CD4-positive, alpha-beta memory T cell (primary cell): Measurements from ENCODE around the gene SERPINB7. TPM values are rescaled to one million over a fixed set of nuclear protein-coding genes. Genes with fewer than 3 reads are reported as not detected.

Experiments used
- CTCF ChIA-PET: fragments of 350-600 bp; sonication (Branson Sonifier 250); formaldehyde crosslinking; loops from one replicate; lab custom pipeline; 2021; ENCODE audit warnings: inconsistent platforms; ENCODE audit not compliant: partially characterized antibody; lab: Charles Lee
- POLR2A ChIA-PET: fragments of 350-600 bp; sonication (Branson Sonifier 250); formaldehyde crosslinking; loops from one replicate; lab custom pipeline; 2021; ENCODE audit not compliant: partially characterized antibody; lab: Charles Lee
- DNase-seq, 5 donors: peaks; one replicate each; pipeline versions ENCODE4 v3.0.0 to v3.0.0-alpha.2; 2020 to 2022; ENCODE audit warnings: mixed read lengths in 1 of 5
- H3K27ac ChIP-seq: one replicate; pipeline ENCODE4 v1.7.0; 2013; ENCODE audit warnings: low read depth, low read length
- H3K27me3 ChIP-seq: 2 replicates; pipeline ENCODE4 v1.7.0; 2013; ENCODE audit warnings: mild to moderate bottlenecking, low read length, moderate library complexity; ENCODE audit not compliant: insufficient read depth
- H3K36me3 ChIP-seq: 2 replicates; pipeline ENCODE4 v1.7.0; 2013; ENCODE audit warnings: mild to moderate bottlenecking, low read length, moderate library complexity; ENCODE audit not compliant: insufficient read depth
- H3K4me1 ChIP-seq: 2 replicates; pipeline ENCODE4 v1.7.0; 2013; ENCODE audit warnings: mild to moderate bottlenecking, low read length, moderate library complexity; ENCODE audit not compliant: insufficient read depth
- H3K4me3 ChIP-seq, 2 donors: one replicate each; pipeline ENCODE4 v1.7.0; 2013; ENCODE audit warnings: low read length in 2 of 2, mild to moderate bottlenecking in 1 of 2
- H3K9me3 ChIP-seq, 2 donors: one replicate each; pipeline ENCODE4 v1.7.0; 2013; ENCODE audit warnings: low read length in 2 of 2, control low read depth in 1 of 2; ENCODE audit not compliant: control insufficient read depth in 1 of 2
- H3K27ac Mint-ChIP-seq, 7 donors: one replicate each; pipeline ENCODE4 v1.8.0; 2020 to 2021; ENCODE audit warnings: mixed read lengths in 7 of 7, mild to moderate bottlenecking in 6 of 7, inconsistent platforms in 3 of 7, moderate library complexity in 3 of 7
- H3K27me3 Mint-ChIP-seq, 2 donors: one replicate each; pipeline ENCODE4 v1.8.0; 2020 to 2021; ENCODE audit warnings: mixed read lengths in 2 of 2
- H3K36me3 Mint-ChIP-seq, 2 donors: one replicate each; pipeline ENCODE4 v1.8.0; 2020 to 2021; ENCODE audit warnings: mixed read lengths in 2 of 2, inconsistent platforms in 1 of 2, mild to moderate bottlenecking in 1 of 2
- H3K4me1 Mint-ChIP-seq, 4 donors: one replicate each; pipeline ENCODE4 v1.8.0; 2020 to 2021; ENCODE audit warnings: mixed read lengths in 4 of 4, mild to moderate bottlenecking in 1 of 4
- H3K4me3 Mint-ChIP-seq, 8 donors: one replicate each; pipeline ENCODE4 v1.8.0; 2020 to 2021; ENCODE audit warnings: mixed read lengths in 8 of 8, mild to moderate bottlenecking in 7 of 8, moderate library complexity in 6 of 8, inconsistent platforms in 3 of 8
- H3K9me3 Mint-ChIP-seq, 8 donors: one replicate each; pipeline ENCODE4 v1.8.0; 2020 to 2021; ENCODE audit warnings: mixed read lengths in 8 of 8, mild to moderate bottlenecking in 5 of 8, inconsistent platforms in 3 of 8, moderate library complexity in 1 of 8
- intact Hi-C: fragments of 100-400 bp; cut with micrococcal nuclease; formaldehyde crosslinking; loops from one replicate; pipeline ENCODE4 v1.15.1; 2023
- polyA plus RNA-seq, 2 donors: library from polyadenylated mRNA; unstranded; fragments of 300-500 nt; fragmentation: Illumina TruSeq; gene quantifications; one replicate each; pipeline ENCODE4 v1.2.3, GENCODE V29; 2021
- total RNA-seq, 2 experiments: library from RNA; stranded (reverse); gene quantifications; one replicate each; pipeline ENCODE4 v1.2.3, GENCODE V29; 2021

The SERPINB7 gene
- total and polyA plus RNA-seq, 4 experiments from 2014 or later: not detected

- no peak overlapping the region for H3K27ac ChIP-seq
- H3K4me1 ChIP-seq: no peaks in the 10 kb centered on the region
- H3K9me3 ChIP-seq: no peaks in the 10 kb centered on the region
- ChIA-PET POLR2A (no interaction called here), CTCF (interaction anchor here (1.0 to 1.3 kb wide), 2 partner anchors 19 to 325 kb away, joined by 3 read pairs; no protein-coding TSS in a partner anchor)
- no peaks in the 10 kb centered on the region for H3K36me3 Mint-ChIP-seq
- no peaks in the 10 kb centered on the region for H3K36me3 ChIP-seq
- no peaks in the 10 kb centered on the region for H3K27me3 ChIP-seq
- no peaks in the 10 kb centered on the region for H3K9me3 Mint-ChIP-seq
- no peaks in the 10 kb centered on the region for H3K4me1 Mint-ChIP-seq
- peaks cover 8 to 13% of the 10 kb centered on the region in 2 donors for H3K27me3 Mint-ChIP-seq
- no peak overlapping the region for H3K27ac Mint-ChIP-seq
- no peak overlapping the region for H3K4me3 Mint-ChIP-seq
- DNase-seq: no peak
- intact Hi-C loops: no loop called here
- H3K4me3 ChIP-seq: no peak overlapping the region
Observed at GRCh38 chr18:63843008-63843407, 67.8 kb downstream of the SERPINB7 start.

GRCh38 chr18:63844254-63844653 lies 69.0 kb downstream of the SERPINB7 start:
- no peaks in the 10 kb centered on the region for H3K9me3 ChIP-seq
- no peak overlapping the region for H3K27ac ChIP-seq
- Mint-ChIP-seq H3K27ac (no peak overlapping the region), H3K4me3 (no peak overlapping the region), H3K9me3 (no peaks in the 10 kb centered on the region), H3K4me1 (no peaks in the 10 kb centered on the region), H3K36me3 (no peaks in the 10 kb centered on the region), H3K27me3 (peaks cover 8 to 13% of the 10 kb centered on the region in 2 donors)
- H3K27me3 ChIP-seq: no peaks in the 10 kb centered on the region
- DNase-seq: no peak
- no peaks in the 10 kb centered on the region for H3K4me1 ChIP-seq
- no peak overlapping the region for H3K4me3 ChIP-seq
- H3K36me3 ChIP-seq: no peaks in the 10 kb centered on the region
- POLR2A ChIA-PET: no interaction called here
- intact Hi-C loops: no loop called here
- CTCF ChIA-PET: interaction anchor here (1.0 kb wide), 1 partner anchor 326 kb away, joined by 3 read pairs; no protein-coding TSS in a partner anchor

GRCh38 chr18:63848159-63848558 lies 72.9 kb downstream of the SERPINB7 start:
- Mint-ChIP-seq H3K9me3 (no peaks in the 10 kb centered on the region), H3K27ac (no peak overlapping the region), H3K4me1 (no peaks in the 10 kb centered on the region), H3K36me3 (no peaks in the 10 kb centered on the region), H3K27me3 (peaks cover 5 to 12% of the 10 kb centered on the region in 2 donors), H3K4me3 (no peak overlapping the region)
- H3K36me3 ChIP-seq: no peaks in the 10 kb centered on the region
- no peak overlapping the region for H3K4me3 ChIP-seq
- no peaks in the 10 kb centered on the region for H3K27me3 ChIP-seq
- H3K27ac ChIP-seq: no peak overlapping the region
- intact Hi-C loops: loop anchor here (5.0 kb wide), 1 partner anchor 331 kb away; no protein-coding TSS in a partner anchor
- CTCF ChIA-PET: no interaction called here
- no peaks in the 10 kb centered on the region for H3K4me1 ChIP-seq
- DNase-seq: no peak
- POLR2A ChIA-PET: no interaction called here
- H3K9me3 ChIP-seq: no peaks in the 10 kb centered on the region

- H3K27me3 Mint-ChIP-seq: peaks cover 2 to 12% of the 10 kb centered on the region in 2 donors
- no peaks in the 10 kb centered on the region for H3K4me1 Mint-ChIP-seq
- Histone ChIP-seq H3K27me3 (no peaks in the 10 kb centered on the region), H3K4me3 (no peak overlapping the region), H3K4me1 (no peaks in the 10 kb centered on the region), H3K9me3 (no peaks in the 10 kb centered on the region), H3K27ac (no peak overlapping the region), H3K36me3 (no peaks in the 10 kb centered on the region)
- CTCF ChIA-PET: no interaction called here
- H3K27ac Mint-ChIP-seq: no peak overlapping the region
- POLR2A ChIA-PET: no interaction called here
- no peak for DNase-seq
- H3K9me3 Mint-ChIP-seq: peaks cover 0 to 2% (median 0%) of the 10 kb centered on the region in 8 donors
- intact Hi-C loops: no loop called here
- H3K36me3 Mint-ChIP-seq: no peaks in the 10 kb centered on the region
- no peak overlapping the region for H3K4me3 Mint-ChIP-seq
Observed at GRCh38 chr18:63850020-63850419, 74.8 kb downstream of the SERPINB7 start.

GRCh38 chr18:63850636-63851035 lies 75.4 kb downstream of the SERPINB7 start:
- Histone ChIP-seq H3K9me3 (no peaks in the 10 kb centered on the region), H3K27ac (no peak overlapping the region), H3K27me3 (no peaks in the 10 kb centered on the region), H3K4me3 (no peak overlapping the region), H3K4me1 (no peaks in the 10 kb centered on the region), H3K36me3 (no peaks in the 10 kb centered on the region)
- Mint-ChIP-seq H3K36me3 (no peaks in the 10 kb centered on the region), H3K27me3 (peaks cover 2 to 9% of the 10 kb centered on the region in 2 donors), H3K4me3 (no peak overlapping the region), H3K9me3 (peaks cover 0 to 5% (median 0%) of the 10 kb centered on the region in 8 donors), H3K4me1 (no peaks in the 10 kb centered on the region), H3K27ac (no peak overlapping the region)
- DNase-seq: no peak
- ChIA-PET POLR2A (no interaction called here), CTCF (no interaction called here)
- intact Hi-C loops: no loop called here

Other genes with a start within 250 kb of the SERPINB7 start
- not detected for gene SERPINB12, start 233.0 kb upstream of the SERPINB7 start, total RNA-seq
- gene SERPINB12, start 233.0 kb upstream of the SERPINB7 start, polyA plus RNA-seq: not detected
- gene SERPINB13, start 188.1 kb upstream of the SERPINB7 start, total RNA-seq: not detected
- not detected for gene SERPINB13, start 188.1 kb upstream of the SERPINB7 start, polyA plus RNA-seq
- not detected for gene SERPINB4, start 131.2 kb upstream of the SERPINB7 start, total RNA-seq
- not detected for gene SERPINB4, start 131.2 kb upstream of the SERPINB7 start, polyA plus RNA-seq
- not detected for gene SERPINB3, start 113.5 kb upstream of the SERPINB7 start, total RNA-seq
- gene SERPINB3, start 113.5 kb upstream of the SERPINB7 start, polyA plus RNA-seq: not detected
- not detected for gene SERPINB11, start 72.5 kb upstream of the SERPINB7 start, total RNA-seq
- gene SERPINB11, start 72.5 kb upstream of the SERPINB7 start, polyA plus RNA-seq: not detected
- gene SERPINB2, start 112.3 kb downstream of the SERPINB7 start, total RNA-seq: 1 to 10 TPM; 1.2 to 1.7 TPM
- gene SERPINB2, start 112.3 kb downstream of the SERPINB7 start, polyA plus RNA-seq: not detected
- not detected for gene SERPINB10, start 132.5 kb downstream of the SERPINB7 start, total RNA-seq
- not detected for gene SERPINB10, start 132.5 kb downstream of the SERPINB7 start, polyA plus RNA-seq
- 1 to 10 TPM; 1.8 to 2.2 TPM for gene HMSD, start 173.9 kb downstream of the SERPINB7 start, total RNA-seq
- gene HMSD, start 173.9 kb downstream of the SERPINB7 start, polyA plus RNA-seq: not detected
- gene SERPINB8, start 194.7 kb downstream of the SERPINB7 start, total RNA-seq: 10 to 100 TPM; 13.8 to 16.3 TPM
- gene SERPINB8, start 194.7 kb downstream of the SERPINB7 start, polyA plus RNA-seq: 10 to 100 TPM; 14.2 to 16.3 TPM